GM12874 (cell line): ENCODE results near the gene PTPRG.

Experiments used
- TF ChIP-seq, protein P1 (sequence below): IDR thresholded peaks from 2 replicates; pipeline ENCODE4 v1.5.1; 2011; ENCODE audit warnings: low read depth, mild to moderate bottlenecking, control low read depth, low read length, moderate library complexity; ENCODE audit not compliant: insufficient read depth

The PTPRG gene

DNA sequence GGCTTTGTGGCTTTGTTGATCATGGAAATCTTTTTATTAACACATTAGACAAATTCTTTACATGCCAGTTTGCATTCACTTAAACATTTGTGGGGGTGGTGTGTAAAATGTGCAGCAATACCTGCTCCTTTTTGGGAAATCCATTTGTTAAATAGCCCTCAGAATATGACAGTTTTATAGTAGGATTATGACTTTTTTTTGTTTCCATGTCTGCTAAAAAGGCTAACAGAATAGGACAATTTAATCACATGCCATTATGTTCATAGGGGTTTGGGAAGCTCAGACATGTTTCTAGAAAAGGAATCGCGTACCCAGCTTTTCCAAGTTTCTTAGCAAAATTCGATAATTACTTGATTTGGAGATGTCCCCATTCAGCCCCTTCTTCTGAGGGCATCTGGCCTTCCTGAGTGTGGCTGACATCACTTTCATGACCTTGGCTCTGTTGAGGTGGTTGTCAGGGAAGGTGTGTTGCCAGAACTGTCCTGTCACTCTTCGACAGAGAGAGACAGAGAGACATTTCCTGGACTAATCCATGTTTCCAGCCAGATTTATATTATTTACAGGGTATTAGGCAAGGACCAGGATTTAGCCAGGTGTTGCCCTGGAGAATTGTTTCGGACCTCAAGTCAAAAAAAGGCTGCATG lies 126.4 kb downstream of the PTPRG start:
- TF ChIP-seq, protein P1, sequence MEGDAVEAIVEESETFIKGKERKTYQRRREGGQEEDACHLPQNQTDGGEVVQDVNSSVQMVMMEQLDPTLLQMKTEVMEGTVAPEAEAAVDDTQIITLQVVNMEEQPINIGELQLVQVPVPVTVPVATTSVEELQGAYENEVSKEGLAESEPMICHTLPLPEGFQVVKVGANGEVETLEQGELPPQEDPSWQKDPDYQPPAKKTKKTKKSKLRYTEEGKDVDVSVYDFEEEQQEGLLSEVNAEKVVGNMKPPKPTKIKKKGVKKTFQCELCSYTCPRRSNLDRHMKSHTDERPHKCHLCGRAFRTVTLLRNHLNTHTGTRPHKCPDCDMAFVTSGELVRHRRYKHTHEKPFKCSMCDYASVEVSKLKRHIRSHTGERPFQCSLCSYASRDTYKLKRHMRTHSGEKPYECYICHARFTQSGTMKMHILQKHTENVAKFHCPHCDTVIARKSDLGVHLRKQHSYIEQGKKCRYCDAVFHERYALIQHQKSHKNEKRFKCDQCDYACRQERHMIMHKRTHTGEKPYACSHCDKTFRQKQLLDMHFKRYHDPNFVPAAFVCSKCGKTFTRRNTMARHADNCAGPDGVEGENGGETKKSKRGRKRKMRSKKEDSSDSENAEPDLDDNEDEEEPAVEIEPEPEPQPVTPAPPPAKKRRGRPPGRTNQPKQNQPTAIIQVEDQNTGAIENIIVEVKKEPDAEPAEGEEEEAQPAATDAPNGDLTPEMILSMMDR = no peak

DNA sequence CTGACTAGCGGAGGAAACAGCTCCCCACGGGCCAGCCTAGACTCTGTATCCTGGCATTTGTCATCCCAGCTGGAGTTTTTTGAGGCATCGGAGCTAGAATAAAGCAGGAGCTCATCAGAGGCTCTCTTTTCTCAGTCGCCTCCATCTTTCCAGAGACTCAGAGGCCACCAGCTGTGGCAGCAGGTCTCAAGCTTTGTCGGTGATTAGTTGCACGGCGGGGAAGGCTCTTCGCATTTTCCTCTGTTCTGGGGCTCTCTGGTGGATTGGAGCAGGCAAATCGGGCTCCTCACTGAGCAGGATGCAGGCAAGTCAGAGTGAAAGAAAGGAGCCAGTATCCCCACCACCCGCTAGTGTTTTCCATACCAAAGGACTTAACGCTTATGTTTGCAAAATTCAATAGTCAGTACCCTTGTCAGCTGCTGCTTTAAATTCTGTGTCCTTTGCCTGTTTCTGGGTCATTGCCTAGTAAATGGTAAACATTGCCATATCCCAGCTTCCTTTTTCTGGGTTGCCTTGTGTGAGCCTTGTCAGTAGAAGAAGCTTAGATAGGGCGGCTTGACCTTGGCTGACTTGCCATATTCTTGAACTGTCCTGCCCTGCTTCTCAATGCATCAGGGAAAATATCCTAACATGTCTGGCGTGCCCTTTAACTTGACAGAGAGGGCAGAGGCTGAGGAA lies 127.1 kb downstream of the PTPRG start:
- TF ChIP-seq, protein P1 = no peak

DNA sequence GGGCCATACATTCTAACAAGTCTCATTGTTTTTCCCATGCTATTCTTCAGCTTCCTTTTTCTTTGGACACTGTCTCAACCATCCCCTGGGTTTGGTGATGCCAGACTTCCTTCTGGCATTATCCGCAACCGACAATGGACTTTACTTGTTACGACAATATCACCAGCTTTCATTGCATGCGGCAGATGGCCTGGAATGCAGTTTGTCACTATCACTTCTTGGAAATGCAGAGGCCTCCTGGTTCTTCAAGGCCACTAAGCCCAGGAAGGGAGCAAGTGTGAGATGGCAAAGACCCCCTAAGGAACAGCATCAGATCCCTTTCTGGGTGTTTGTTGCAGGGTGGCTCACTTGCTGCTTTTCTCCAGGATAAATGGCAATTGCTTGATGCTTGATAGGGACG lies 128.6 kb downstream of the PTPRG start:
- TF ChIP-seq, protein P1 = no peak

DNA sequence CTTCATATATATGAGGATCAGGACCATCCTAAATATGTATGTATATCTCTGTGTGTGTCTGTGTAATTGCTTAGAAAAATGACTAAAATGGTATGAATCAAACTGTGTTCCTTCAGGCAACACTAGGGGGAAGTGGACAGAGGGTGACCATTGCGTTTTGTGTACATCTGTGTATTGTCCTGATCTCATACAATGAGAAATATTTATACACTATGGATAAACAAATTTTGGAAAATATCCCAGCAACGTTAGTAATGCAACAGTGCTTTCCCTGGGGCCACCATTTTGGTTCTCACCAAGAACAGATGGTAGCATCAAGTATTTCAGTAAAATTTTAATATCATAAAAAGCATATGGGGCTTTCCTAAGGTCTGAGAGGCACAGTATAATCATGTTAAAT lies 130.1 kb downstream of the PTPRG start:
- TF ChIP-seq, protein P1 = no peak

DNA sequence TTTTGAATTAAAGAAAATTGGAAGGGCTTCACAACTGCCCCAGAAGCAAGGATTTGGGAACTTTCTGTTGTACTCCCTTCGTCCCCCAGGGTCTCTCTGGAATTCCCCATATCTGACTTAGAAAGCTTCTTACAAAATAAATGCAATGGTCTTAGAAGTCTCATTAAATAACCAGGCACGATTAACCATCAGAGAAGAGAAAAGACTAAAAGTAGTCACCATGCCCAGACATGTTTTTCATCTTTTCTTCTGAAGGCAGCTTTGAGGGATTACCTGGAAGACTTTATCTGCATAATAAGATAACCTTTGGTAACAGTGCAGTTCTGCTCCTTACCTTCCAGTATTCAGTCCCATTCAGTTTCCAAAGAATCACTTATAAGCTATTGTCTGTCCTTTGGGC lies 135.9 kb downstream of the PTPRG start:
- TF ChIP-seq, protein P1 = no peak

DNA sequence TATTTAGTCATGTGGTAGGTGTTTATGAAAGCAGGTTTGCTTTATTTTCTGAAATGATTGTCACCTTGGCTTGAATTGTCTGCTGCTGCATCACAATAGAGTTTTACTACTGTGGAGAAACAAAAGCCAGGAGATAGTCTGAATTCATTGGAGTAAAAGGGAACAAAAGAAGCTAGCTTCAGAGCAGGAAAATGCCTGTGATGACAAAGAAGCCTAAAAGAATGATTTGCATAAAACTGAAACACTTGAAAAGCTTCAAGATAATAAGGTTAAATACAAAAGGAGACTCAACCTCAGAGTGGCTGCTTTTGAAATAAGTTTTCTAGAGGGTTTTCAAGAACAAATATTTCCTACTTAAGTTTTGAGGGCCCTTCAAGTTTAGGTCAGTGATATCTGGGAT lies 138.3 kb downstream of the PTPRG start:
- TF ChIP-seq, protein P1 = no peak

DNA sequence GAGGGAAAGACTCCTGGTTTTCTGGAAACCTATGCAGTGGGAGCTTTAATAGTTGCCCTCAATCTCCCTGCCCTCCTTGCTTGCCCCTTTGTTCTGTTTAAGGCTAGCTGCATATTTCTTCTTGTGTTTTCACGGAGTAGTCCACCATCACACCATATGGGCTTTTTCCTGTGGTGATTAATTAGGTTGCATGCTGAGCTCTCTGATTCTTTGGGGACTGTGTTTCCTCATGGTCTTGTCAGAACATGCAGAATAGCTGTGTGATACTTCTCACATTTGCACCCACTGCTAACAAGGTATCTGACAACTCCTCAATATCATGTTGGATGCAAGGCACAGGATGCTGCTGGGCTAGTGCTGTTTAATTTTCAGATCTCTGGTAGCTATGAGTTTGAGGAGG lies 139.6 kb downstream of the PTPRG start:
- TF ChIP-seq, protein P1 = no peak
